NB4 (cell line): Measurements from ENCODE around the gene OSM.
A peak's percentile ranks its signal among the peaks of the same experiment; 100 is the strongest.

ENCODE experiments used
- DNase-seq: peaks from one replicate; pipeline ENCODE4 v3.0.0; 2010; ENCODE audit warnings: low read depth
- H3K4me3 ChIP-seq: one replicate; pipeline ENCODE4 v1.5.1; 2011; ENCODE audit warnings: mild to moderate bottlenecking, low read depth, low read length, moderate library complexity
- CTCF ChIP-seq: IDR thresholded peaks from one replicate; pipeline ENCODE4 v1.5.1; 2012; ENCODE audit warnings: low read depth, low read length
- MAX ChIP-seq: IDR thresholded peaks from 2 replicates; pipeline ENCODE4 v1.6.1; 2011; ENCODE audit warnings: low read depth, low read length
- MYC ChIP-seq: IDR thresholded peaks from 2 replicates; pipeline ENCODE4 v1.6.1; 2011; ENCODE audit warnings: low read depth, low read length
- POLR2A ChIP-seq: IDR thresholded peaks from 2 replicates; pipeline ENCODE4 v1.6.1; 2011; ENCODE audit warnings: mild to moderate bottlenecking; ENCODE audit not compliant: insufficient read length; ENCODE audit errors: extremely low read depth

Gene OSM

GRCh38 chr22:30214703-30215407, 51.8 kb downstream of the OSM start:
- no peak overlapping the region for H3K4me3 ChIP-seq
- no peak for DNase-seq
- no peak for TF ChIP-seq MAX
- no peak for TF ChIP-seq CTCF
- no peak for TF ChIP-seq POLR2A
- no peak for TF ChIP-seq MYC

- no peak overlapping the region for H3K4me3 ChIP-seq
- peak; percentile 85 for DNase-seq
- TF ChIP-seq MAX (no peak), MYC (no peak), POLR2A (no peak), CTCF (no peak)
These were observed 53.6 kb downstream of the OSM start for GRCh38 chr22:30212996-30213441.
